Activated B cell treated with CpG ODN at 0.5 μM for 24 hours (primary cell): ENCODE results near the gene KLHL1. TPM values are rescaled to one million over a fixed set of nuclear protein-coding genes. Genes with fewer than 3 reads are reported as not detected.

Experiments
- ATAC-seq: fragments of 200-7000 bp; cut with Tn5 transposase; one replicate; pipeline ENCODE4 v1.10.0; 2021; ENCODE audit warnings: low read depth, mild to moderate bottlenecking, moderate library complexity
- CTCF ChIA-PET: fragments of 350-600 bp; sonication (Branson Sonifier 250); formaldehyde crosslinking; loops from one replicate; lab custom pipeline; 2021; ENCODE audit warnings: antibody characterized with exemption; lab: Charles Lee
- POLR2A ChIA-PET: fragments of 350-600 bp; sonication (Branson Sonifier 250); formaldehyde crosslinking; loops from one replicate; lab custom pipeline; 2021; ENCODE audit warnings: antibody characterized with exemption; lab: Charles Lee
- DNase-seq: peaks from one replicate; pipeline ENCODE4 v3.0.0; 2022
- H3K27ac Mint-ChIP-seq: one replicate; pipeline ENCODE4 v1.8.0; 2020; ENCODE audit warnings: mixed read lengths
- H3K27me3 Mint-ChIP-seq: one replicate; pipeline ENCODE4 v1.8.0; 2021; ENCODE audit warnings: mixed read lengths
- H3K36me3 Mint-ChIP-seq: one replicate; pipeline ENCODE4 v1.8.0; 2021; ENCODE audit warnings: low read depth, mixed read lengths
- H3K4me1 Mint-ChIP-seq: one replicate; pipeline ENCODE4 v1.8.0; 2021; ENCODE audit warnings: mixed read lengths
- H3K4me3 Mint-ChIP-seq: one replicate; pipeline ENCODE4 v1.8.0; 2020; ENCODE audit warnings: mild to moderate bottlenecking, mixed read lengths
- H3K9me3 Mint-ChIP-seq: one replicate; pipeline ENCODE4 v1.8.0; 2020; ENCODE audit warnings: mixed read lengths
- CTCF ChIP-seq: fragments of 200-600 bp; IDR thresholded peaks from one replicate; pipeline ENCODE4 v1.8.0; 2022; ENCODE audit warnings: antibody characterized with exemption, mild to moderate bottlenecking
- intact Hi-C: fragments of 100-400 bp; cut with micrococcal nuclease; formaldehyde crosslinking; loops from one replicate; pipeline ENCODE4 v1.15.1; 2024
- total RNA-seq: library from RNA; stranded (reverse); gene quantifications from 2 replicates; pipeline ENCODE4 v1.2.3, GENCODE V29; 2022

The KLHL1 gene
- total RNA-seq, 1 donor from 2014 or later, result not detected

- POLR2A ChIA-PET, result no interaction called here
- Mint-ChIP-seq H3K36me3 (no peaks in the 10 kb centered on the region), H3K4me1 (no peaks in the 10 kb centered on the region), H3K27me3 (no peaks in the 10 kb centered on the region), H3K27ac (no peak overlapping the region), H3K4me3 (no peak overlapping the region), H3K9me3 (peaks cover 6% of the 10 kb centered on the region)
- intact Hi-C loops, result no loop called here
- TF ChIP-seq CTCF, result no peak
- ATAC-seq, result no peak
- DNase-seq, result no peak
- CTCF ChIA-PET, result no interaction called here
These were observed 279.7 kb downstream of the KLHL1 start for GRCh38 chr13:69828527-69828926.

GRCh38 chr13:69820180-69820579, 288.1 kb downstream of the KLHL1 start:
- TF ChIP-seq CTCF, result no peak
- no peaks in the 10 kb centered on the region for H3K4me1 Mint-ChIP-seq
- ChIA-PET CTCF (no interaction called here), POLR2A (no interaction called here)
- H3K36me3 Mint-ChIP-seq, result no peaks in the 10 kb centered on the region
- ATAC-seq, result no peak
- intact Hi-C loops, result no loop called here
- no peak overlapping the region for H3K27ac Mint-ChIP-seq
- DNase-seq, result no peak
- peaks cover 4% of the 10 kb centered on the region for H3K9me3 Mint-ChIP-seq
- H3K27me3 Mint-ChIP-seq, result no peaks in the 10 kb centered on the region
- no peak overlapping the region for H3K4me3 Mint-ChIP-seq

GRCh38 chr13:69817333-69817869, 290.9 kb downstream of the KLHL1 start:
- H3K4me3 Mint-ChIP-seq, result no peak overlapping the region
- CTCF ChIA-PET, result no interaction called here
- ATAC-seq, result no peak
- POLR2A ChIA-PET, result no interaction called here
- no peaks in the 10 kb centered on the region for H3K4me1 Mint-ChIP-seq
- no peaks in the 10 kb centered on the region for H3K36me3 Mint-ChIP-seq
- intact Hi-C loops, result no loop called here
- no peak overlapping the region for H3K27ac Mint-ChIP-seq
- no peak for TF ChIP-seq CTCF
- H3K27me3 Mint-ChIP-seq, result no peaks in the 10 kb centered on the region
- DNase-seq, result no peak
- H3K9me3 Mint-ChIP-seq, result peaks cover 8% of the 10 kb centered on the region

- no peaks in the 10 kb centered on the region for H3K36me3 Mint-ChIP-seq
- CTCF ChIA-PET, result no interaction called here
- intact Hi-C loops, result no loop called here
These were observed 299.1 kb downstream of the KLHL1 start for GRCh38 chr13:69809152-69809551.

GRCh38 chr13:69796256-69796655, 312.0 kb downstream of the KLHL1 start:
- Mint-ChIP-seq H3K4me3 (no peak overlapping the region), H3K36me3 (no peaks in the 10 kb centered on the region), H3K27ac (no peak overlapping the region), H3K4me1 (no peaks in the 10 kb centered on the region), H3K27me3 (no peaks in the 10 kb centered on the region), H3K9me3 (peaks cover 5% of the 10 kb centered on the region)
- ChIA-PET CTCF (no interaction called here), POLR2A (no interaction called here)
- no peak for DNase-seq
- intact Hi-C loops, result no loop called here
- TF ChIP-seq CTCF, result no peak
- no peak for ATAC-seq

More at GRCh38 chr13:69809152-69809551, 299.1 kb downstream of the KLHL1 start:
- no peak for TF ChIP-seq CTCF
- Mint-ChIP-seq H3K27ac (no peak overlapping the region), H3K4me1 (no peaks in the 10 kb centered on the region), H3K9me3 (peaks cover 5% of the 10 kb centered on the region), H3K4me3 (no peak overlapping the region), H3K27me3 (no peaks in the 10 kb centered on the region)
- DNase-seq, result no peak
- ATAC-seq, result no peak
- POLR2A ChIA-PET, result no interaction called here
